Psoas muscle (tissue), 8 donors: ENCODE data around the gene TIGD3. TPM values are rescaled to one million over a fixed set of nuclear protein-coding genes. Genes with fewer than 3 reads are reported as not detected.

Experiments
- ATAC-seq, 4 donors: fragments of 200-7000 bp; cut with Tn5 transposase; one replicate each; pipeline ENCODE4 v1.9.1; 2020; ENCODE audit warnings: moderate library complexity in 3 of 4, mild to moderate bottlenecking in 2 of 4
- DNase-seq, 2 donors: peaks; one replicate each; pipeline ENCODE4 v3.0.0-alpha.2; 2020
- H3K27ac ChIP-seq: fragments of 200-600 bp; one replicate; pipeline ENCODE4 v1.8.0; 2022
- H3K27me3 ChIP-seq, 3 donors: fragments of 200-600 bp in 1 of 3; one replicate each; pipeline versions ENCODE4 v1.6.1 to v1.8.0; 2013 to 2022; ENCODE audit warnings: low read length in 2 of 3, mild to moderate bottlenecking in 2 of 3, moderate library complexity in 1 of 3; ENCODE audit not compliant: insufficient read depth in 3 of 3
- H3K36me3 ChIP-seq, 2 donors: fragments of 200-600 bp in 1 of 2; one replicate each; pipeline versions ENCODE4 v1.6.1 to v1.8.0; 2013 to 2022; ENCODE audit warnings: low read depth in 1 of 2, mild to moderate bottlenecking in 1 of 2, moderate library complexity in 1 of 2; ENCODE audit not compliant: insufficient read depth in 1 of 2
- H3K4me1 ChIP-seq: fragments of 200-600 bp; one replicate; pipeline ENCODE4 v1.8.0; 2022
- H3K4me3 ChIP-seq: fragments of 200-600 bp; one replicate; pipeline ENCODE4 v1.8.0; 2022; ENCODE audit warnings: mild to moderate bottlenecking
- H3K9me3 ChIP-seq: fragments of 200-600 bp; one replicate; pipeline ENCODE4 v1.8.0; 2022
- CTCF ChIP-seq: fragments of 200-600 bp; IDR thresholded peaks from one replicate; pipeline ENCODE4 v1.8.0; 2022; ENCODE audit warnings: antibody characterized with exemption
- WGBS, 3 donors: extraction: QIAGEN DNeasy Blood & Tissue Kit; methylation state at CpG; one replicate each; pipeline versions ENCODE4 v1.1.6 to v1.1.7; 2013; 5-methylcytosine and 5-hydroxymethylcytosine counted together
- intact Hi-C, 2 donors: fragments of 100-400 bp; cut with DNase I; formaldehyde crosslinking; loops; one replicate each; pipeline versions ENCODE4 v1.11.0 to v1.14.2; 2022
- polyA plus RNA-seq, 3 donors: library from polyadenylated mRNA; stranded (reverse); fragments of 200-250 nt; gene quantifications; one replicate each; pipeline ENCODE4 v1.2.3, GENCODE V29; 2013
- total RNA-seq, 4 donors: library from RNA; stranded (reverse); fragmentation: NEBNext Ultra II Directional in 2 of 4; extraction: Animal tissue kit (Norgen Biotek cat#: 25700) in 2 of 4; gene quantifications; one replicate each; pipeline versions ENCODE4 v1.2.1 to v1.2.4, GENCODE V29; 2021 to 2023
- donor health status: healthy with polysubstance abuse.
- donor health status: DM: no; HTN: no; CAD: no; lungs with moderate emphysema.
- donor health status: Bipolar disorder and iron deficiency.
- donor health status: healthy.
- donor health status: DM: yes; HTN: yes; CAD: no.
- donor health status: DM: no; HTN: no; CAD: no.
- donor health status: DM: no; HTN: no; CAD: no.
- donor health status: DM: yes; HTN: yes; CAD: no.

Gene TIGD3
- total and polyA plus RNA-seq, 7 donors = 0.05 to 0.25 (median 0.09) TPM; not detected in 3

- intact Hi-C loops = no loop called here
- no peaks in the 10 kb centered on the region for H3K4me1 ChIP-seq
- no peak for TF ChIP-seq CTCF
- H3K36me3 ChIP-seq = peaks cover 2 to 87% of the 10 kb centered on the region in 2 donors
- H3K27ac ChIP-seq = no peak overlapping the region
- no peak overlapping the region for H3K4me3 ChIP-seq
- ATAC-seq = no peak
- no peaks in the 10 kb centered on the region for H3K27me3 ChIP-seq
- no peak for DNase-seq
- H3K9me3 ChIP-seq = no peaks in the 10 kb centered on the region
- WGBS, 3 donors = 90 to 95% (median 92%) methylated on average over 38 of the region's 38 CpGs
Observed at GRCh38 chr11:65396769-65397745, 42.5 kb downstream of the TIGD3 start.

GRCh38 chr11:65398362-65398910 is 43.9 kb downstream of the TIGD3 start:
- Histone ChIP-seq H3K36me3 (peaks cover 2 to 89% of the 10 kb centered on the region in 2 donors), H3K27me3 (no peaks in the 10 kb centered on the region), H3K4me3 (no peak overlapping the region), H3K27ac (no peak overlapping the region), H3K4me1 (no peaks in the 10 kb centered on the region), H3K9me3 (no peaks in the 10 kb centered on the region)
- no peak for TF ChIP-seq CTCF
- WGBS, 3 donors = 83 to 86% (median 84%) methylated on average over 16 of the region's 16 CpGs
- DNase-seq = no peak
- intact Hi-C loops = no loop called here
- peak in 1 of 4 donors; percentile 6 for ATAC-seq

- H3K27ac ChIP-seq = no peak overlapping the region
- H3K4me1 ChIP-seq = no peaks in the 10 kb centered on the region
- ATAC-seq (no peak), DNase-seq (no peak)
- intact Hi-C loops = no loop called here
- H3K36me3 ChIP-seq = peaks cover 0 to 89% of the 10 kb centered on the region in 2 donors
- WGBS, 3 donors = 89 to 97% (median 90%) methylated on average over 13 of the region's 13 CpGs
- no peak for TF ChIP-seq CTCF
- no peak overlapping the region for H3K4me3 ChIP-seq
- no peaks in the 10 kb centered on the region for H3K9me3 ChIP-seq
- H3K27me3 ChIP-seq = no peaks in the 10 kb centered on the region
Observed at GRCh38 chr11:65399249-65399648, 44.7 kb downstream of the TIGD3 start.

GRCh38 chr11:65399845-65400244 is 45.3 kb downstream of the TIGD3 start:
- no peak for DNase-seq
- no peaks in the 10 kb centered on the region for H3K9me3 ChIP-seq
- peak in 1 of 4 donors; percentile 7 for ATAC-seq
- H3K4me1 ChIP-seq = no peaks in the 10 kb centered on the region
- H3K27ac ChIP-seq = no peak overlapping the region
- no peak overlapping the region for H3K4me3 ChIP-seq
- WGBS, 3 donors = 95 to 98% (median 96%) methylated on average over 5 to 10 of the region's 10 CpGs
- intact Hi-C loops = no loop called here
- H3K27me3 ChIP-seq = no peaks in the 10 kb centered on the region
- H3K36me3 ChIP-seq = peaks cover 0 to 86% of the 10 kb centered on the region in 2 donors
- no peak for TF ChIP-seq CTCF
